HEK293 (cell line): ENCODE results near the gene SUPT3H.

Source experiments
- CTCF ChIA-PET: fragments of 350-600 bp; formaldehyde crosslinking; extraction: SDS; loops from one replicate; lab custom pipeline; 2021; ENCODE audit warnings: antibody characterized with exemption; lab: Yijun Ruan, JAX
- POLR2A ChIA-PET: fragments of 300-600 bp; formaldehyde crosslinking; extraction: SDS; loops from one replicate; lab custom pipeline; 2020; ENCODE audit warnings: antibody characterized with exemption, inconsistent platforms; lab: Yijun Ruan, JAX
- H3K27ac ChIP-seq: fragments of 200-500 bp; sonication (Bioruptor generic); 2 replicates; pipeline ENCODE4 v1.5.1; 2014; ENCODE audit warnings: low read depth, low read length, control low read depth, inconsistent platforms; ENCODE audit errors: extremely low read depth
- H3K36me3 ChIP-seq, 2 experiments: fragments of 200-500 bp in 1 of 2; sonication (Bioruptor generic) in 1 of 2; 1 replicate in 1 of 2; 2 replicates in 1 of 2; pipeline ENCODE4 v1.5.1; 2014 to 2017; ENCODE audit warnings: inconsistent platforms in 2 of 2, low read length in 2 of 2; ENCODE audit not compliant: control insufficient read depth in 2 of 2, insufficient read depth in 1 of 2
- H3K4me1 ChIP-seq: fragments of 200-500 bp; sonication (Bioruptor generic); 2 replicates; pipeline ENCODE4 v1.5.1; 2014; ENCODE audit warnings: mild to moderate bottlenecking, low read length, inconsistent platforms; ENCODE audit not compliant: control insufficient read depth, insufficient read depth
- H3K4me3 ChIP-seq: 2 replicates; pipeline ENCODE4 v1.5.1; 2011; ENCODE audit warnings: low read depth, mild to moderate bottlenecking, control low read depth, low read length, moderate library complexity
- H3K9me3 ChIP-seq: fragments of 200-500 bp; sonication (Bioruptor generic); 2 replicates; pipeline ENCODE4 v1.5.1; 2014; ENCODE audit warnings: low read depth, low read length, inconsistent platforms; ENCODE audit not compliant: control insufficient read depth, insufficient read depth
- GLIS1 ChIP-seq: fragments of 450-650 bp; formaldehyde crosslinking; IDR thresholded peaks from 2 replicates; pipeline ENCODE4 v1.5.1; 2016; ENCODE audit warnings: missing biosample characterization, missing genetic modification characterization
- KLF1 ChIP-seq: fragments of 450-650 bp; formaldehyde crosslinking; IDR thresholded peaks from 2 replicates; pipeline ENCODE4 v1.5.1; 2016; ENCODE audit warnings: missing biosample characterization, missing genetic modification characterization
- OVOL3 ChIP-seq: fragments of 450-650 bp; formaldehyde crosslinking; IDR thresholded peaks from 2 replicates; pipeline ENCODE4 v1.5.1; 2016; ENCODE audit warnings: missing biosample characterization, missing genetic modification characterization
- RBAK ChIP-seq: fragments of 450-650 bp; formaldehyde crosslinking; IDR thresholded peaks from 2 replicates; pipeline ENCODE4 v1.5.1; 2016; ENCODE audit warnings: missing biosample characterization, missing genetic modification characterization
- ZBTB48 ChIP-seq: fragments of 450-650 bp; formaldehyde crosslinking; IDR thresholded peaks from 2 replicates; pipeline ENCODE4 v1.5.1; 2016; ENCODE audit warnings: missing biosample characterization, missing genetic modification characterization
- ZIC2 ChIP-seq: fragments of 450-650 bp; formaldehyde crosslinking; IDR thresholded peaks from 2 replicates; pipeline ENCODE4 v1.5.1; 2016; ENCODE audit warnings: missing biosample characterization, missing genetic modification characterization
- ZNF157 ChIP-seq: fragments of 450-650 bp; formaldehyde crosslinking; IDR thresholded peaks from 2 replicates; pipeline ENCODE4 v1.5.1; 2016; ENCODE audit warnings: missing biosample characterization, missing genetic modification characterization
- ZNF169 ChIP-seq: fragments of 450-650 bp; formaldehyde crosslinking; IDR thresholded peaks from 2 replicates; pipeline ENCODE4 v1.5.1; 2016; ENCODE audit warnings: missing biosample characterization, missing genetic modification characterization
- ZNF223 ChIP-seq: fragments of 450-650 bp; formaldehyde crosslinking; IDR thresholded peaks from 2 replicates; pipeline ENCODE4 v1.5.1; 2016; ENCODE audit warnings: missing biosample characterization, missing genetic modification characterization
- ZNF239 ChIP-seq: fragments of 450-650 bp; formaldehyde crosslinking; IDR thresholded peaks from 2 replicates; pipeline ENCODE4 v1.5.1; 2016; ENCODE audit warnings: missing biosample characterization, missing genetic modification characterization
- ZNF350 ChIP-seq: fragments of 450-650 bp; formaldehyde crosslinking; IDR thresholded peaks from 2 replicates; pipeline ENCODE4 v1.5.0; 2017; ENCODE audit warnings: missing biosample characterization, mild to moderate bottlenecking, missing genetic modification characterization
- ZNF423 ChIP-seq: fragments of 450-650 bp; formaldehyde crosslinking; IDR thresholded peaks from 2 replicates; pipeline ENCODE4 v1.5.1; 2016; ENCODE audit warnings: missing biosample characterization, missing genetic modification characterization
- ZNF529 ChIP-seq: fragments of 450-650 bp; formaldehyde crosslinking; IDR thresholded peaks from 2 replicates; pipeline ENCODE4 v1.5.1; 2017; ENCODE audit warnings: missing genetic modification characterization, missing biosample characterization; ENCODE audit not compliant: insufficient replicate concordance
- ZNF544 ChIP-seq: fragments of 450-650 bp; formaldehyde crosslinking; IDR thresholded peaks from 2 replicates; pipeline ENCODE4 v1.5.0; 2017; ENCODE audit warnings: missing biosample characterization, missing genetic modification characterization
- ZNF555 ChIP-seq: fragments of 450-650 bp; formaldehyde crosslinking; conservative IDR thresholded peaks from 2 replicates; pipeline ENCODE4 v1.5.1; 2017; ENCODE audit warnings: missing biosample characterization, mild to moderate bottlenecking, missing genetic modification characterization, inconsistent platforms
- ZNF654 ChIP-seq: fragments of 450-650 bp; formaldehyde crosslinking; IDR thresholded peaks from 2 replicates; pipeline ENCODE4 v1.5.1; 2016; ENCODE audit warnings: low read depth, missing biosample characterization, missing genetic modification characterization
- ZNF707 ChIP-seq: fragments of 450-650 bp; formaldehyde crosslinking; IDR thresholded peaks from 2 replicates; pipeline ENCODE4 v1.5.1; 2016; ENCODE audit warnings: missing biosample characterization, missing genetic modification characterization
- TF ChIP-seq, protein P1 (sequence below): fragments of 450-650 bp; formaldehyde crosslinking; optimal IDR thresholded peaks from 2 replicates; pipeline ENCODE3; 2016; ENCODE audit warnings: missing biosample characterization, mild to moderate bottlenecking, missing genetic modification characterization
- TF ChIP-seq, protein P2 (sequence below): fragments of 450-650 bp; formaldehyde crosslinking; IDR thresholded peaks from 2 replicates; pipeline ENCODE4 v1.5.1; 2017; ENCODE audit warnings: missing biosample characterization, missing genetic modification characterization
- TF ChIP-seq, protein P3 (sequence below): fragments of 450-650 bp; formaldehyde crosslinking; IDR thresholded peaks from 2 replicates; pipeline ENCODE4 v1.5.1; 2016; ENCODE audit warnings: missing biosample characterization, missing genetic modification characterization
- TF ChIP-seq, protein P4 (sequence below): fragments of 450-650 bp; formaldehyde crosslinking; IDR thresholded peaks from 2 replicates; pipeline ENCODE4 v1.5.1; 2016; ENCODE audit warnings: missing biosample characterization, missing genetic modification characterization
- TF ChIP-seq, protein P5 (sequence below): fragments of 450-650 bp; formaldehyde crosslinking; IDR thresholded peaks from 2 replicates; pipeline ENCODE4 v1.5.1; 2016; ENCODE audit warnings: missing biosample characterization, missing genetic modification characterization, low read depth
- TF ChIP-seq, protein P6 (sequence below): fragments of 450-650 bp; formaldehyde crosslinking; IDR thresholded peaks from 2 replicates; pipeline ENCODE4 v1.5.1; 2017; ENCODE audit warnings: missing biosample characterization, missing genetic modification characterization
- TF ChIP-seq, protein P7 (sequence below): fragments of 450-650 bp; formaldehyde crosslinking; IDR thresholded peaks from 2 replicates; pipeline ENCODE4 v1.5.1; 2016; ENCODE audit warnings: missing biosample characterization, missing genetic modification characterization

Gene SUPT3H

DNA sequence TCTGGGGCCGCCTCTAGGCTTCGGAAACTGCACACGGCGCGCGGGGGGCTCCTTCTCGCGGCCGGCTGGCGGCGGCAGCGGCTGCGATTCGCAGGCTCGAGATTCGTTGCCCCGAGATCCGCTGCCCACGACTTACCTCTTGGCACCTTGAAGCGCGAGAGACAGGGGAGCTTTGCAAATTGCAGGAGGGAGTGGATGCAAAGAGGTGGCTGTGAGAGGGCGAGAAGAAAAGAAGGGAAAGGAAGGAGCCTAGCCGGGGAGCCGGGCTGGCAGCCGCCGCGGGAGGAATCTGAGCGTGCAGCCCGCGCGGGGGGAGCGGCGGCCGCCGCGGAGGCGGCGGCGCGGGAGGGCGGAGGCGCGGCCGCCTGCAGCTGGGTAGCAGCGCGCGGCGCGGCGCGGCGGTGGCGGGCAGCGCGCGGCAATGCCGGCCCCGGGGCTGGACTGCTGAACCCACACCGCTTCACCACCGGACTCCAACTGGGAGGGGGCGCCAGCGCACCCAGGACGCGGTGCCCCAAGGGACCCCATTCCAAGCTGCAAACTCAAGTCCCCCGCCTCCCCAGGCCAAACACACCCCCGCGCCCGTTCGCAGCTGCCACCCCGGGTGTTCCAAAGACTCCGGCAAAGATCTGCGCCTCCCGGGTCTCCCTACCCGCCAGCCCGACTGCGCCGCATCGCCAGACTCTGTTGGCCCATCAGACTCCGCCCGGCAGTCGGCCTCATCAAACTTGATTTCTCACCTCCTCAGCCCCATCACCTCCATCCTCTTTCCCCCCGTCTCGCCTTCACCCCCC lies 44.2 kb upstream of the SUPT3H start:
- ChIA-PET CTCF (interaction anchor here (0.6 to 1.8 kb wide), 8 partner anchors 9 to 382 kb away, joined by 3 to 10 read pairs (median 3); no protein-coding TSS in a partner anchor), POLR2A (interaction anchor here (0.5 to 3.0 kb wide), 3 partner anchors 44 to 1003 kb away, joined by 3 to 20 read pairs (median 4); partner anchors contain the start of gene SUPT3H)
- H3K9me3 ChIP-seq: no peaks in the 10 kb centered on the region
- no peaks in the 10 kb centered on the region for H3K36me3 ChIP-seq
- peak overlapping the region; percentile 81 for H3K27ac ChIP-seq
- H3K4me3 ChIP-seq: peak overlapping the region; percentile 87
- peaks cover 9% of the 10 kb centered on the region for H3K4me1 ChIP-seq
- TF ChIP-seq, protein P1, sequence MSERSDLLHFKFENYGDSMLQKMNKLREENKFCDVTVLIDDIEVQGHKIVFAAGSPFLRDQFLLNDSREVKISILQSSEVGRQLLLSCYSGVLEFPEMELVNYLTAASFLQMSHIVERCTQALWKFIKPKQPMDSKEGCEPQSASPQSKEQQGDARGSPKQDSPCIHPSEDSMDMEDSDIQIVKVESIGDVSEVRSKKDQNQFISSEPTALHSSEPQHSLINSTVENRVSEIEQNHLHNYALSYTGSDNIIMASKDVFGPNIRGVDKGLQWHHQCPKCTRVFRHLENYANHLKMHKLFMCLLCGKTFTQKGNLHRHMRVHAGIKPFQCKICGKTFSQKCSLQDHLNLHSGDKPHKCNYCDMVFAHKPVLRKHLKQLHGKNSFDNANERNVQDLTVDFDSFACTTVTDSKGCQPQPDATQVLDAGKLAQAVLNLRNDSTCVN (tag by site-specific recombination): peak; percentile 85
- TF ChIP-seq ZBTB48 (tag by site-specific recombination): peak; percentile 14; the same call in 1 of the 2 replicates
- TF ChIP-seq ZIC2 (tag by site-specific recombination): peak; percentile 59; the same call in 1 of the 2 replicates
- TF ChIP-seq ZNF157: no peak
- peak; percentile 57; the same call in 1 of the 2 replicates for TF ChIP-seq GLIS1 (tag by site-specific recombination)
- TF ChIP-seq ZNF707 (tag by site-specific recombination): no peak
- TF ChIP-seq ZNF423 (tag by site-specific recombination): peak; percentile 82
- TF ChIP-seq, protein P2, sequence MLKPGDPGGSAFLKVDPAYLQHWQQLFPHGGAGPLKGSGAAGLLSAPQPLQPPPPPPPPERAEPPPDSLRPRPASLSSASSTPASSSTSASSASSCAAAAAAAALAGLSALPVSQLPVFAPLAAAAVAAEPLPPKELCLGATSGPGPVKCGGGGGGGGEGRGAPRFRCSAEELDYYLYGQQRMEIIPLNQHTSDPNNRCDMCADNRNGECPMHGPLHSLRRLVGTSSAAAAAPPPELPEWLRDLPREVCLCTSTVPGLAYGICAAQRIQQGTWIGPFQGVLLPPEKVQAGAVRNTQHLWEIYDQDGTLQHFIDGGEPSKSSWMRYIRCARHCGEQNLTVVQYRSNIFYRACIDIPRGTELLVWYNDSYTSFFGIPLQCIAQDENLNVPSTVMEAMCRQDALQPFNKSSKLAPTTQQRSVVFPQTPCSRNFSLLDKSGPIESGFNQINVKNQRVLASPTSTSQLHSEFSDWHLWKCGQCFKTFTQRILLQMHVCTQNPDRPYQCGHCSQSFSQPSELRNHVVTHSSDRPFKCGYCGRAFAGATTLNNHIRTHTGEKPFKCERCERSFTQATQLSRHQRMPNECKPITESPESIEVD: no peak
- TF ChIP-seq ZNF350 (tag by site-specific recombination): no peak
- TF ChIP-seq, protein P3, sequence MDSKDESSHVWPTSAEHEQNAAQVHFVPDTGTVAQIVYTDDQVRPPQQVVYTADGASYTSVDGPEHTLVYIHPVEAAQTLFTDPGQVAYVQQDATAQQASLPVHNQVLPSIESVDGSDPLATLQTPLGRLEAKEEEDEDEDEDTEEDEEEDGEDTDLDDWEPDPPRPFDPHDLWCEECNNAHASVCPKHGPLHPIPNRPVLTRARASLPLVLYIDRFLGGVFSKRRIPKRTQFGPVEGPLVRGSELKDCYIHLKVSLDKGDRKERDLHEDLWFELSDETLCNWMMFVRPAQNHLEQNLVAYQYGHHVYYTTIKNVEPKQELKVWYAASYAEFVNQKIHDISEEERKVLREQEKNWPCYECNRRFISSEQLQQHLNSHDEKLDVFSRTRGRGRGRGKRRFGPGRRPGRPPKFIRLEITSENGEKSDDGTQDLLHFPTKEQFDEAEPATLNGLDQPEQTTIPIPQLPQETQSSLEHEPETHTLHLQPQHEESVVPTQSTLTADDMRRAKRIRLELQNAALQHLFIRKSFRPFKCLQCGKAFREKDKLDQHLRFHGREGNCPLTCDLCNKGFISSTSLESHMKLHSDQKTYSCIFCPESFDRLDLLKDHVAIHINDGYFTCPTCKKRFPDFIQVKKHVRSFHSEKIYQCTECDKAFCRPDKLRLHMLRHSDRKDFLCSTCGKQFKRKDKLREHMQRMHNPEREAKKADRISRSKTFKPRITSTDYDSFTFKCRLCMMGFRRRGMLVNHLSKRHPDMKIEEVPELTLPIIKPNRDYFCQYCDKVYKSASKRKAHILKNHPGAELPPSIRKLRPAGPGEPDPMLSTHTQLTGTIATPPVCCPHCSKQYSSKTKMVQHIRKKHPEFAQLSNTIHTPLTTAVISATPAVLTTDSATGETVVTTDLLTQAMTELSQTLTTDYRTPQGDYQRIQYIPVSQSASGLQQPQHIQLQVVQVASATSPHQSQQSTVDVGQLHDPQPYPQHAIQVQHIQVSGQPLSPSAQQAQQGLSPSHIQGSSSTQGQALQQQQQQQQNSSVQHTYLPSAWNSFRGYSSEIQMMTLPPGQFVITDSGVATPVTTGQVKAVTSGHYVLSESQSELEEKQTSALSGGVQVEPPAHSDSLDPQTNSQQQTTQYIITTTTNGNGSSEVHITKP: peak; percentile 73; the same call in 1 of the 2 replicates
- no peak for TF ChIP-seq KLF1 (tag by site-specific recombination)
- no peak for TF ChIP-seq RBAK (tag by site-specific recombination)
- no peak for TF ChIP-seq ZNF223 (tag by site-specific recombination)
- no peak for TF ChIP-seq ZNF169 (tag by site-specific recombination)
- TF ChIP-seq ZNF544 (tag by site-specific recombination): no peak
- no peak for TF ChIP-seq OVOL3 (tag by site-specific recombination)
- TF ChIP-seq ZNF239: no peak
- no peak for TF ChIP-seq ZNF529 (tag by site-specific recombination)
- TF ChIP-seq, protein P4, sequence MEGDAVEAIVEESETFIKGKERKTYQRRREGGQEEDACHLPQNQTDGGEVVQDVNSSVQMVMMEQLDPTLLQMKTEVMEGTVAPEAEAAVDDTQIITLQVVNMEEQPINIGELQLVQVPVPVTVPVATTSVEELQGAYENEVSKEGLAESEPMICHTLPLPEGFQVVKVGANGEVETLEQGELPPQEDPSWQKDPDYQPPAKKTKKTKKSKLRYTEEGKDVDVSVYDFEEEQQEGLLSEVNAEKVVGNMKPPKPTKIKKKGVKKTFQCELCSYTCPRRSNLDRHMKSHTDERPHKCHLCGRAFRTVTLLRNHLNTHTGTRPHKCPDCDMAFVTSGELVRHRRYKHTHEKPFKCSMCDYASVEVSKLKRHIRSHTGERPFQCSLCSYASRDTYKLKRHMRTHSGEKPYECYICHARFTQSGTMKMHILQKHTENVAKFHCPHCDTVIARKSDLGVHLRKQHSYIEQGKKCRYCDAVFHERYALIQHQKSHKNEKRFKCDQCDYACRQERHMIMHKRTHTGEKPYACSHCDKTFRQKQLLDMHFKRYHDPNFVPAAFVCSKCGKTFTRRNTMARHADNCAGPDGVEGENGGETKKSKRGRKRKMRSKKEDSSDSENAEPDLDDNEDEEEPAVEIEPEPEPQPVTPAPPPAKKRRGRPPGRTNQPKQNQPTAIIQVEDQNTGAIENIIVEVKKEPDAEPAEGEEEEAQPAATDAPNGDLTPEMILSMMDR: peak; percentile 67
- TF ChIP-seq, protein P5, sequence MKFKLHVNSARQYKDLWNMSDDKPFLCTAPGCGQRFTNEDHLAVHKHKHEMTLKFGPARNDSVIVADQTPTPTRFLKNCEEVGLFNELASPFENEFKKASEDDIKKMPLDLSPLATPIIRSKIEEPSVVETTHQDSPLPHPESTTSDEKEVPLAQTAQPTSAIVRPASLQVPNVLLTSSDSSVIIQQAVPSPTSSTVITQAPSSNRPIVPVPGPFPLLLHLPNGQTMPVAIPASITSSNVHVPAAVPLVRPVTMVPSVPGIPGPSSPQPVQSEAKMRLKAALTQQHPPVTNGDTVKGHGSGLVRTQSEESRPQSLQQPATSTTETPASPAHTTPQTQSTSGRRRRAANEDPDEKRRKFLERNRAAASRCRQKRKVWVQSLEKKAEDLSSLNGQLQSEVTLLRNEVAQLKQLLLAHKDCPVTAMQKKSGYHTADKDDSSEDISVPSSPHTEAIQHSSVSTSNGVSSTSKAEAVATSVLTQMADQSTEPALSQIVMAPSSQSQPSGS (tag by site-specific recombination): no peak
- TF ChIP-seq, protein P6, sequence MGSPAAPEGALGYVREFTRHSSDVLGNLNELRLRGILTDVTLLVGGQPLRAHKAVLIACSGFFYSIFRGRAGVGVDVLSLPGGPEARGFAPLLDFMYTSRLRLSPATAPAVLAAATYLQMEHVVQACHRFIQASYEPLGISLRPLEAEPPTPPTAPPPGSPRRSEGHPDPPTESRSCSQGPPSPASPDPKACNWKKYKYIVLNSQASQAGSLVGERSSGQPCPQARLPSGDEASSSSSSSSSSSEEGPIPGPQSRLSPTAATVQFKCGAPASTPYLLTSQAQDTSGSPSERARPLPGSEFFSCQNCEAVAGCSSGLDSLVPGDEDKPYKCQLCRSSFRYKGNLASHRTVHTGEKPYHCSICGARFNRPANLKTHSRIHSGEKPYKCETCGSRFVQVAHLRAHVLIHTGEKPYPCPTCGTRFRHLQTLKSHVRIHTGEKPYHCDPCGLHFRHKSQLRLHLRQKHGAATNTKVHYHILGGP (tag by site-specific recombination): no peak
- TF ChIP-seq, protein P7, sequence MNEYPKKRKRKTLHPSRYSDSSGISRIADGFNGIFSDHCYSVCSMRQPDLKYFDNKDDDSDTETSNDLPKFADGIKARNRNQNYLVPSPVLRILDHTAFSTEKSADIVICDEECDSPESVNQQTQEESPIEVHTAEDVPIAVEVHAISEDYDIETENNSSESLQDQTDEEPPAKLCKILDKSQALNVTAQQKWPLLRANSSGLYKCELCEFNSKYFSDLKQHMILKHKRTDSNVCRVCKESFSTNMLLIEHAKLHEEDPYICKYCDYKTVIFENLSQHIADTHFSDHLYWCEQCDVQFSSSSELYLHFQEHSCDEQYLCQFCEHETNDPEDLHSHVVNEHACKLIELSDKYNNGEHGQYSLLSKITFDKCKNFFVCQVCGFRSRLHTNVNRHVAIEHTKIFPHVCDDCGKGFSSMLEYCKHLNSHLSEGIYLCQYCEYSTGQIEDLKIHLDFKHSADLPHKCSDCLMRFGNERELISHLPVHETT: no peak
- TF ChIP-seq ZNF654: no peak; the same call in 1 of the 2 replicates
- no peak for TF ChIP-seq ZNF555 (tag by site-specific recombination)
